Measurements from ENCODE around the gene CSDE1.
A peak's percentile ranks its signal among the peaks of the same experiment; 100 is the strongest.

The CSDE1 gene

DNA sequence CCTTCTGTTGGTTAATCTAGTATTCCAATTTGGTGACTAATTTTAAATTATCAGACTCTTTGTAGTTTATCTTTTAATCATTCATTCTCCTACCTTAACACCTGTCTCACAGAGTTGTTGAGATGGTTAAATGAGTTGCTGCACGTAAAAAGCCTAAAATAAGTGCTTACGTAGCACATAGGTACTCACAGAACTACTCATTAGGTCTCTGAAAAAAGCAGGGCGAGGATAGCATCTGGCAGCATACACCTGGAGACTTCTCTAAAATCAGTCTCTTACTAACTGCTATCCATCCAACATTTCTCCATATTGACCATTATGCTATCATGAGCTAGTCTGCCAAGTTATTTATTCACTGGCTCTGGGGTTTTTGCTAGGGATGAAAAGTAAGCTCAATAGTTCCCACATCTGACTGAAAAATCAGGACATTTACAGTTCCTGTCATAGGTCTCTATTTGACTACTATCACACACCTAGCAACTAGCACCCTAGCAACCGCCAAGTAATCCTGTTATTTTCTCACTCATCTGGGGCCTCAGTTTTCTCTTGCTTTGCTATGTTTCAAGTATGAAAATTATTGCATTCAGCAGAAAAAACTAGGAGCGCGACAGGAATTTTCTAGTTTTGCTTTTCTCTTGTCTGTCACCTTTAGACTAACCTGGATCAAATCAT lies 11.2 kb downstream of the CSDE1 start:
- DNase-seq: no peak

GRCh38 chr1:114745291-114745690 lies 12.5 kb downstream of the CSDE1 start:
- no peak for DNase-seq

- no peak for DNase-seq
These were observed 15.6 kb downstream of the CSDE1 start for GRCh38 chr1:114741963-114742746.

DNA sequence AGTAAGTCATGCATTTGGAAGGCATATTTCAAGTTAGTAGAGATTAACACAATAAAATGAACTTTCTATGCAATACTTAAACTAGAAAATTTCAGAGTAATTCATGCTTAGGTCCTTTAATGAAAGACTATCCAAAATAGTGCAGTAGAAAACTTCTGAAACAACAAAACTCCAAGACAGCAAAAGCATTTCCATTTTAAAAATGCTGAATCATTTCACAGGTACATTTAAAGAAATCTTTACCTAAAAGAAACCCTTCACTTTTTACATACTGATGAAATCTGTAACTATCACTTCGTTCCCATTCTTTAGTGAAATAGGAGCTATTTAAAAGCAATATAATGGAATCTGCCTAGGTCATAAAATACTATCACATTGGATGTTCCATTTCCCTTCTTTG lies 17.5 kb downstream of the CSDE1 start:
- DNase-seq: no peak

DNA sequence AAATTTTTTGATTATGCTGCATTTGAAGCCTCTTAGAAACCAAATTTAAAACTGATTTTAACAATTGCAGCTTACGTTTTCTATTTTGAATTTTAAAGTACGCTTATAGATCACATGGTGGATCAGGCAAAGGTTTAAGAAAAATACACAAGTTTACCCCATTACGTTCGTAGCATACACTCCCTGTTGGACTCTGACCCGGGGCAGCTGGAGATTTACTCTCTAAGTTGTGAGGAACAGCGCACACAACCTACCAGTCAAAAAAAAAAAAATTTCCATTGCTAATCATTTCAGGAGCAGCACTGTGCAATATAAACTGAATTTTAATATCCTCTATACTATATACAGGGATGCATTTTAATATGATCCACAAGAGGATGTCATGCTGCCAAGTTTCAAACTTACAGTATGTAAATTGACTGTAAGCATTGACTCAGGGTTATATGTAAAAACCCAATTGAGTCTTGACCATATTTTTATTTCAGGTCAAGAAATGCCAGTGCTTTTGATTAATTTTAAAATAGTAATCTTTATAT lies 20.4 kb downstream of the CSDE1 start:
- DNase-seq: no peak

DNA sequence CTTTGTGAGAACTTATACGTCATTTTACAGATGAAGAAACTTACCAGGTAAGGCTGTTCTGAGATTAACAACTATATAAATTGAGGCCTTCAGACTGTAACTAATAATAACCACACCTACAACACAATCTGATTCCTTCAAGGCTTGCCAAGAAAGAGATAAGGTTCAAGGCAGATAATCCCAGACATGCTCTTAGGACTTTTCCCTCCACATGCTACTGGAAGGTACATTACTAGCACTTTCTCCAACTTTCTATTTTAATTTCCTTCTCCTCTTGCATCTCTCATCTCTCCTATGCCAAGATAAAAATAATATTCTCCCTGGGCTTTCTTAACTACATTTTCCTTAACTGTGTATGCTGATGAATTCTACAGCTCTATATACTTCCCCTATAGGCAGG lies 22.3 kb downstream of the CSDE1 start:
- DNase-seq: no peak

DNA sequence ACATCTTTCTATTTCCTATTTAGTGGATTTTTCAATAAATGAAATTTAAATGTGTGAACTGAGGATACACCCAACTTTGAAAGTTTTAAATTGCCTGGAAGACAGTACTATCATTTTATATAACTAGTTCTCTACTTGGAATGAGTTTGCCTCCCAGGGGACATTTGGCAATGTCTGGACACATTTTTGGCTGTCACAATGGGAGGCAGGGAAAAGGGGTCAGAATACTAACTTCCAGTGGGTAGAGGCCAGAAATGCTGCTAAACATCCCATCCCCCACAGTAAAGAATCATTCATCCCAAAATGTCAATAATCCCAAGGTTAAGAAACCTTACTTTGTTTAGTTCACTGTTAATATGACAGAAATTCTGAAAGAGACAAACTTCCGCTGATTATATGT lies 28.0 kb downstream of the CSDE1 start:
- DNase-seq: no peak

GRCh38 chr1:114728553-114728952 lies 29.2 kb downstream of the CSDE1 start:
- DNase-seq: no peak

- DNase-seq: no peak
These were observed 32.6 kb downstream of the CSDE1 start for GRCh38 chr1:114725230-114725629.

DNA sequence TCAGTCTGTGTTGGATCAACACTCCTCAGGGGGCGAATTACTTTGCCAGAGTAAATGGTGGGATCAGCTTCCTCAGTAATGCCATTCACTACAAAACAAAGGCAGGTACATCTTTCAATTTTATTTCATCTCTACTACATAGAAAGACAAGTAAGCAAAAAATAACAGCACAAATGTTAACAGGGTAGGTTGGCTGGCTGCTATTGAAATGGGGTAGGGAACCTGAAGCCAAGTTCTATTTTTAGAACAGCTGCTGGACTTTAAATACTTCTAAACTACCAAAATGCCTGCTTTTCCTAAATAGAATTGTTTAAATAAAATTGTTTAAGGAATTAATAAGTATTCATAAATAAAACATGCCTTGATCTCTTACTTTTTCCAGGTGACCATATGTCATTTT lies 33.9 kb downstream of the CSDE1 start:
- no peak for DNase-seq

GRCh38 chr1:114723457-114723856 lies 34.3 kb downstream of the CSDE1 start:
- DNase-seq: no peak

DNA sequence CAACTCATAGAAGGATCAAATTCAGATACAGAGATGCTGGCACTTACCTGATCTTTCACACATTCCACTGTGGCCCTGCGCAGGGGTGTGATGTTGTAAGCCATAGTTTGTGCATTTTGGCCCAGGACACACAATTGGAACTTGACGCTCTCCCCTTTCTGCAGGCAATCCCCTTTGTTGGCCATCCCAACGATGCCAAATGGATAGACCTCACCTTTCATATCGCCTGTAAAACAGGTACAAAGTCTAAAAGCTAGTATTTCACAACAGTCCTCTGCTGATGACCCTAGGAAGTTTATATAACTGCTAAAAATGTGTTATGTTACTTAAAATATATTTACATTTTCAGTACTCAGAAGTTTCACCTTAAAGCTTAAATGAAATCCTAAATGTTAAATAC lies 37.3 kb downstream of the CSDE1 start:
- DNase-seq: no peak

GRCh38 chr1:114719424-114719787 lies 38.4 kb downstream of the CSDE1 start:
- DNase-seq: no peak

- DNase-seq: no peak
These were observed 38.9 kb downstream of the CSDE1 start for GRCh38 chr1:114718661-114719423.

- DNase-seq: peak; percentile 32
These were observed 41.2 kb downstream of the CSDE1 start, which contains the start of gene NRAS for GRCh38 chr1:114716304-114717170. Gene NRAS, minus strand, starts transcription at chr1:114716771. Its CDS starts 611 bp downstream, at chr1:114716160.

DNA sequence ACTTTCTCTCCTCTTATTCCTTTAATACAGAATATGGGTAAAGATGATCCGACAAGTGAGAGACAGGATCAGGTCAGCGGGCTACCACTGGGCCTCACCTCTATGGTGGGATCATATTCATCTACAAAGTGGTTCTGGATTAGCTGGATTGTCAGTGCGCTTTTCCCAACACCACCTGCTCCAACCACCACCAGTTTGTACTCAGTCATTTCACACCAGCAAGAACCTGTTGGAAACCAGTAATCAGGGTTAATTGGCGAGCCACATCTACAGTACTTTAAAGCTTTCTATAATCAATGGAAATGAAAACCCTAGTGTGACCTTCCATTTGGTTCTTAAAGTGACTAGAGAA lies 41.9 kb downstream of the CSDE1 start:
- no peak for DNase-seq

DNA sequence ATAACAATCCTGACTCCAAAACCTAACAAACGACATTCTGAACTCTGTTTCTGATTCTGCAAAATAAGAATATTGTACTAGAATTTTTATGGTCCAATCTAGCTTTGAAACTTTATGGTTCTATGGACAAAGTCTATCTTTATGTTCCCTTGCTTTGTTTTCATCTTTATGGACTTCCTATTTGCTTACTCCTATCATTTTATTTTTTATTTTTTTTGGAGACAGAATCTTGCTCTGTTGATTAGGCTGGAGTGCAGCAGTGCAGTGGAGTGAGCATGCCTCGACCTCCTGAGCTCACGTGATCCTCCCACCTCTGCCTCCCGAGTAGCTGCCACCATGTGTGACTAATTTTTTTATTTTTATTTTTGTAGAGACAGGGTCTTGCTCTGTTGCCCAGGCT lies 44.8 kb downstream of the CSDE1 start:
- no peak for DNase-seq

DNA sequence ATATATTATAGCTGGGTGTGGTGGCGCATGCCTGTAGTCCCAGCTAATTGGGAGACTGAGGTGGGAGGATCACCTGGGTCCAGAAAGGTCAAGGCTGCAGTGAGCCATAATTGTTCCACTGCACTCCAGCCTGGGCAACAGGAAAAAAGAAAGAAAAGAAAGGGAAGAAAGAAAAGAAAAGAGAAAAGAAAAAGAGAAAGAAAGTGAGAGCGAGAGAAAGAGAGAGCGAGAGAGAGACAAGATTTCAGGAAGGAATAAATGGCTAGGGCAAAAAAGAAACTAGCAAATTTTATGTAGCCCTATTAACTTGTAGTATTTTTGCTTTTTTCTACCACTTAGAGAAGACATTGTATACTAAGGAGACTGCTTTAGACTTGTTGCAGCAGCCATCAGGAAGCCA lies 47.4 kb downstream of the CSDE1 start:
- DNase-seq: no peak

DNA sequence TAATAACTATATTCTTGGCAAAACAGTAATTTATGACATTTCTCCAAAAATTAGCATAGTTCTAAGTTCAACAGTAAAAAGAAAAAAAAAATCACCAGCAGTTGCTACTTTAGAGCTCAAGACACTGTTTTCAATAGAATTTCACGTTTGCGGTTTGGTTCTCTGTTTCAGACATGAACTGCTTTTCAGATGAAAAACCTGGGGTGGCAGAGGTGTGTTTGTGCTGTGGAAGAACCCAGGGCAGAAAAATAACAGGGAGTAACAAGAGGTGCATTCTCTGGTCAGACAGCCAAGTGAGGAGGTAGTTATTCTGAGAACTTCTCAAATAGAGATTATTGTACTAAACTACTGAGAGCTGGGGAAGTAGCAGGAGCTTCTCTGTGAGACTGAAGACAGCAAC lies 50.2 kb downstream of the CSDE1 start:
- no peak for DNase-seq

DNA sequence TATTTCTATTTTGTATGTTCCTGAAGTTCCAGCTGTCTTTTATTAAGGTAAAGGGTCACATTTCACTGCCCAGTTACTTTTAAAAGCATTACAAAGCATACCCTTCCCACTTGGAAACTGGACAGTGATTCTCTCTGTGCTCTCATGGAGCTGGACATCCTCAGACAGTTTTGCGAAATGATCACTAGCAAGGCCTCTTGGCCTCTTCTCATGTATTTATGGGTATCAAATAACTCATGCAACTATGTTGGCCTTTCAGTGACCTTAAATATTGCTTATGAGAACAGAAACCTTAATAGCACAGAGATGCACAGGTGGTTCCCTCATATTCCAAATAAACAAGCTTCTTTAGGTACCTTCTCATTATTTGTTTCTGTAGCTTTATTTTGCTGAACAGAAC lies 54.5 kb downstream of the CSDE1 start:
- no peak for DNase-seq

DNA sequence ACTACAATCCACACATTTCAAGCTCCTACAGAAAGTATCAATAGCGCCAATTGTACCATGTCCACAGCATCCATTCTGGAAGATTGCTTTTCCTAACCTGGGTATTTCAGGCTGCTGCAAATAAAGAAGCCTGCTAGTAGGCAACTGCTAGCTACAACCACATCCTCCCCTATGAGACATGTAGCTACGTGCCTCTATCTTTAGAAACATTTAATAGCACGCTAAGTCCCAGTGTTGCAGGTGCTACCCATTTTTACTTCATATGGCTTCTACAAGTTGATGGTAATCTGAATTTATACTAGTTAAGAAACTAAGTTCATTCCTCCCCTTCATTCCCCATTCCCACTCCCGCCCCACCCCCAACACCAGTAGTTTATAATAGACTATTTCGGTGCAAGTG lies 55.0 kb downstream of the CSDE1 start:
- DNase-seq: no peak

DNA sequence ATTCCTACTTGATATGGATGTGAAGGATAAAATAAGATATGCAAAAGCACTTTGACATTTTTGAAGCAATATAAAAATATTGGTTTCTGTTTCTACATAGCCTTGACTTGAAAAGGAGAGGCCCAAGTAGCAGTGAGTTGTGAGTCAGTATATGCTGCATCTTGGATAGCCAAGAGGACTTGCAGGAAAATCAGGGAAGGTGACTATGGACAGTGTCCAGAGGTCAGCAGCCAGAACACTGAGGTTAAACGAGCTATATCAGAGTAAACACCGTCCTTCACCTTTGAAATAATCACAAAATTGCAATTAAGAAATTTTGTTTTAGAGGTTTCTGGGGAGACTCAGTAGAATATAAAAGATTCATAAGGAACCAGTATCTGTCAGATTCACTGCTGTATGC lies 55.9 kb downstream of the CSDE1 start:
- no peak for DNase-seq
